ENCODE measurements around the gene REEP2.

Gene REEP2

DNA sequence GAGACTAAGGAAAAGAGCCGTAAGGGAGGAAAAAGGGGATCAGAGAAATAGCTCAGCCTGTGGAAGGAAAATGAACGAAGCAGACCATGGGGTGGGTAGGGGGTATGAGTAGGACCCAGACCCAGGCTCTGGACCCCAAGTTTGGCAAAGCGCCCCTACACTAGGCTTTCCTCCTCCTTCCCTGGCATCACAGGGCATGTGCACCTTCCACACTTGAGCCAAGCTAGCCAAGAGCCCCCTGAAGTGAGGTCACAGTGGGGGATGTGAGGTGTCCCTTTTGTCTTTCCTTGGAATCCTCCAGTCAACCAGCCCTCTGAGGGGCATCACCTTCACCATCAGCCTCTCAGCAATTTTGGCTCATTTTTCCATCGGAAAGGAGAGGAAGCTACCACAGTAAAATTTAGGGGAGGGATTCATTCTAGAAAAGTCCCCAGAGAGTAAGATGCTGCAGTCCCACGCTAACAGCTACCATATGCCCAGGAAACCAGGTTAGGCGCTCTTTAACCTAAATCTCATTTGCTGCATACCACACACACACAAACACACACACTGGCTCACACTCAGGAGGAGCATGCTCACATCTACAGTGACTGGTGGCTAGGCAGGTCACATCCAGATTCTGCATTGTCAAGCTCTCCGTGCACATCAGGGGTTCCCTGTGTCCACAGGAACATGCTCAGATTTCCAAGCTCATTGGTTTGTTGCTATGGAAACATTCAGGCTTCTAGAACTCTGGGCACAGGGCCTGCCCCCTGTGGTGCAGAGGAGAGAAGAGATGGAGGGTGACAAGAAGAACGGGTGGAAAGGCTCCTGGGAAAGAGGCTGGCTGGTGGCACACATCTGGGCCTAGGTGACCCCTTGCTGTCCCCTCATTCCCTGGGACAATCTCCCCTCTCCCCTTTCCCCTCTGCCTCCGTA lies 9.9 kb downstream of the REEP2 start:
- DNase-seq (ENCODE audit: low read depth in 2 of 2), result no peak

- peak; percentile 83 to 91 for DNase-seq (ENCODE audit: low read depth in 2 of 2)
Measured at GRCh38 chr5:138449501-138450239, 10.8 kb downstream of the REEP2 start.

DNA sequence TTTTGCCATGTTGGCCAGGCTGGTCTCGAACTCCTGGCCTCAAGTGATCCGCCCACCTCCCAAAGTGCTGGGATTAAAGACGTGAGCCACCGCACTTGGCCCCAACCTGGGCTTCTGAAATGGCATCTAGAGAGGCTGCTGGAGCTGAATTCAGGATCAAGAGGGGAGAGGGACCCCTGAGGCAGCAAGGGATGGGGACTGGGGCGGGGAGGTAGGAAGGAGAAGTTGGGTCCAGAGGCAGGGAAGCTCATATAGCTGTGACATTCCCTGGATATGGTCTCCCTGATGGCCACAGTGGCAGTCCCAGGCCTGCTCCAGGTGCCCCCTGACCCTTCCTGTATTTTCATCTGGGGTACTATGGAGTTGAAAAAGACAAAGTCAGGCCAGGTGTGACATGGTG lies 12.1 kb downstream of the REEP2 start:
- DNase-seq (ENCODE audit: low read depth in 2 of 2), result no peak

DNA sequence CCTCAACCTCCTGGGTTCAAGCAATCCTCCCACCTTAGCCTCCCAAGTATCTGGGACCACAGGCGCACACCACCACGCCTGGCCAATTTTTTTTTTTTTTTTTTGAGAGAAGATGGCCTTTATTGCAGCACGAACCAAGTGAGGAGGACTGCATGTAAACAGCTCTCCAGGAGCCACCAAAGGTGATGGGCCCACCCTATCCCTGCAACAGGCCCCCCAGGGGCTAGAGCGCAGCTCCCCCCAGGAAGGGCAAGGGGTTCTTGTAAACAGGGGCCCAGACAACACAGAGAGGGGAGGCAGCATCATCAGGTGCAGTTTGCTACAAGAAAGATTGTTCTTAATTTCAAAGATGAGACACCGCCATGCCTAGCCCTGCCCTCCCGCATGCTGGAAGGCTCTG lies 13.9 kb downstream of the REEP2 start:
- DNase-seq (ENCODE audit: low read depth in 2 of 2), result no peak

- DNase-seq (ENCODE audit: low read depth in 2 of 2), result no peak
Measured at GRCh38 chr5:138453590-138453989, 14.7 kb downstream of the REEP2 start.

- DNase-seq (ENCODE audit: low read depth in 2 of 2), result no peak
Measured at GRCh38 chr5:138454121-138454520, 15.3 kb downstream of the REEP2 start.

DNA sequence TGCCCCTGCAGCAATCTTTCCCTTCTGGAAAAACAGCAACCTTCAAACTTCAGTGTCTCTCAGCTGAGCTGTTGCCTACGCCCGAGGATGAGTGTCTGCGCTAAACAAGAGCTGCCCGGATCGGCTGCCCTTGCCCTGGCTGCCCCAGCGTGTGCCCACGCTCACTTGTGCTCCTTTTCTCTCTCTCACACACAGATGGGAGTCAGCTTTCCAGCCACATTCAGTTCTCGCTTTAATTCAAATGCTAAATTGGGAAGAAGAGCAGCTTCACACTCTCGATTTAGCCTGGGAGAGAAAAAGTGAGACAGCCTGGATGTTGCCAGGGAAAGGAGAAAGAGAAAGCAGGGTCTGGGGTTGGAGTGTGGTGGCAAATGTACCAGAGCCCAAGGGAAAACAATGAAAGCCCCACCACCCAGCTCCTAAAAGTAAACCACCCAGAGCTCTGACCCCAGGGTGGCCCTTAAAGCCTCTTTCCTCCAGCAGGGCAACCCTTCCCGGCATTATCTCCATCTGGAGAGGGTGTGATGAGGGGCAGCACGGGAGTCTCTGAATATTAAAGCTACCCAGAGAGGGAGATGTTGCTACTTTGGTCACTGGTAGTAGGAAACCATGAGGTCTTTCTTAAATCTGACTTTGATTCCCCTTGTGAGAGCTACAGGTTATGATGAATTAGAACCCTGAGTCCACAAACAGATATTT lies 16.5 kb downstream of the REEP2 start:
- no peak for DNase-seq (ENCODE audit: low read depth in 2 of 2)

- no peak for DNase-seq (ENCODE audit: low read depth in 2 of 2)
Measured at GRCh38 chr5:138457531-138458275, 18.8 kb downstream of the REEP2 start.

GRCh38 chr5:138458384-138458783 lies 19.5 kb downstream of the REEP2 start:
- no peak for DNase-seq (ENCODE audit: low read depth in 2 of 2)

DNA sequence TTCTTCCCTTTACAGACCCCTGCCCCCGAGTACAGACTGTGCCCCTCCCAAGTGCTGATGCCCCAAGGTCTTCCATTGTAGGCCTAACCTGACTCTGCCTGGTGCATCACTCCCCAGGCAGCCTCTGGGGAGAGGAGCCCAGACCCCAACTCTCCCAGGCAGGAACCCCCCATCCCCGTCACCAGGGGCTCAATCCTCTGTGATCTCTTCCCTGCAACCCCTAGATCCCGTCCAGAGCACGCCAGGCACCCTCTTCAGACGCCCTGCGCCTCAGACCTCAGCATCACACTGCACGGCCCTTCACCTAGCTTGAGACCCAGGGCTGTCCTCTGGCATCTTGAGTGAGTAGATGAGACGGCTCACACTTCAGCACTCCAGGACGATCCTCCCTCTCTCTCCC lies 20.0 kb downstream of the REEP2 start:
- DNase-seq (ENCODE audit: low read depth in 2 of 2), result no peak

DNA sequence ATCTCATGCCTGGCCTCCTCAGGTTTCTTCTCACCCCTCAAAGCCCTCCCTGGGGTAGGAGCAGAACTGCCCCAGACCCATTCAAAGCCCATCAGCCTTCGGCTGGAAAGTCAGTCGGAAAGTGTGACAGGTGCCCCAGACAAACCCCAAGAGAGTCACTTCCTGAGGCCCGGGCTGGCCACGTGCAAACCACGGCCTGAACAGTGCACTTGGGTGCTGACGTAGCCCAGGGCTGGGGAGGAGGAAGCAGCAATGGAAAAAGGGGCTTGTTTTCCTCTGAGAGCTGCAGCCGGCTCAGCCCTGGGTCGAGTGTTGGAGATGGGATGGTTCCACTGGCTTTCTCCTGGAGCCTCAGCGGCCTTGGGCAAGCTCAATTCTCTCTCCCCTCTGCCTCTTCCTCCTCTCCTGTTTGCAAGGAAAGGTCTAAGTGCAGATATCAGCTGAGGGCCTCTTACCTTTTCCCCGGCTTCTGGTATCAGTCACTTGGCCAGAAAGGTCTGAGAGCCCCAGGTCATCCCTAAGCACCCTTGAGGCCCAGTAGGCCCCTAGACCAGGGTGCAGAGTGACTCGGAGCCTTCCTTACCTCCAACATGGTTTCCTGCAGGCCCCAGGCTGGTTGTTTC lies 20.6 kb downstream of the REEP2 start:
- DNase-seq (ENCODE audit: low read depth in 2 of 2), result peak; percentile 77 to 85

DNA sequence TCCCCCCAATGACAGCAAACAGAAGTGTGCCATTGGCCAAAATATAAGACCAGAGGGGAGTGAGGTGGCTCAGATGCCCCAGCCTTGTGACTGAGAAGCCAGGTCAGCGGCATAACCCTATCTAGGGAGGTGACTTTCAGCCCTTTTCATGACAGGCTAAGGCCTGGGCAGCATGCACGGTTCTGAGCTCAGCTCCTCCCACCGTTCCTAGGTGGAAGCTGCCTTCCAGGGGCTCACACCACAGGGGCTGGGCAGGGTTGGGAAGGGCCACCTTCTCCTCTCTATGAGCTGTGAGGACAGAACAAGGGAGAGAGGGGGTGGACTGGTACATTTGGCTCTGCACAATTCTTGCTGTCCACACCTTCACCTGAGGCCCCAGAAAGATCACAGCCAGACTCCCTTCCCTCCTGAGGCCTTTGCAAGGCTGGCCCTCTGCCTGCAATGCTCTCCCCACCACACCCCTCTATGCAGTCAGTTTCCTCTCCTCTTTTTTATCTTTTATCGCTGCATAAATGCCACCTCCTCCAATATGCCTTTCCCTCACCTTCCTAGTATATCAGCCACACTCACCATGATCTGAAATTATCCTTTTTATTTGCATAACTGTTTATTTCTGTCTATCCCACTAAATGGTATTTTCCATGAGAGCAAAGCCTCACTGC lies 21.3 kb downstream of the REEP2 start:
- no peak for DNase-seq (ENCODE audit: low read depth in 2 of 2)

- DNase-seq (ENCODE audit: low read depth in 2 of 2), result no peak
Measured at GRCh38 chr5:138461343-138462125, 22.7 kb downstream of the REEP2 start.

GRCh38 chr5:138463419-138464007 lies 24.7 kb downstream of the REEP2 start:
- DNase-seq (ENCODE audit: low read depth in 2 of 2), result no peak

GRCh38 chr5:138464008-138464387 lies 25.1 kb downstream of the REEP2 start:
- peak; percentile 92 to 93 for DNase-seq (ENCODE audit: low read depth in 2 of 2)

GRCh38 chr5:138464388-138465260 lies 25.8 kb downstream of the REEP2 start:
- peak; percentile 92 to 95 for DNase-seq (ENCODE audit: low read depth in 2 of 2)

GRCh38 chr5:138465261-138466124 lies 26.6 kb downstream of the REEP2 start, which contains the start of gene EGR1:
TSS of gene EGR1 (plus strand) at chr5:138465479. CDS start at chr5:138465762, 283 bp downstream.
- peak; percentile 90 to 93 for DNase-seq (ENCODE audit: low read depth in 2 of 2)
